H54 (cell line): ENCODE results near the gene UBXN2A.
A peak's percentile ranks its signal among the peaks of the same experiment; 100 is the strongest.
"Not testable (repeated sequence)": the region's sequence is repeated elsewhere in the genome, so short reads cannot be mapped to it uniquely, and the experiment has no call there.

Experiments used
- DNase-seq: peaks from one replicate; pipeline ENCODE4 v3.0.0; 2011; ENCODE audit warnings: low spot score, mixed read lengths; ENCODE audit not compliant: insufficient read length
- FAIRE-seq: peaks from 3 replicates; lab custom pipeline; 2011; peaks lifted over from hg19 to GRCh38; lab: Jason Lieb, UNC
- POLR2A ChIP-seq: IDR thresholded peaks from 2 replicates; pipeline ENCODE4 v1.6.1; 2011; ENCODE audit warnings: low read depth, mild to moderate bottlenecking, low read length

Gene UBXN2A

GRCh38 chr2:23924589-23925359 is 15.5 kb upstream of the UBXN2A start:
- DNase-seq: no peak
- no peak for TF ChIP-seq POLR2A
- FAIRE-seq: no peak

- DNase-seq (peak; percentile 40), FAIRE-seq (peak; percentile 91)
These were observed 14.5 kb upstream of the UBXN2A start for GRCh38 chr2:23925702-23926289.

GRCh38 chr2:23926290-23926749 is 13.9 kb upstream of the UBXN2A start:
- no peak for TF ChIP-seq POLR2A
- DNase-seq: no peak
- no peak for FAIRE-seq

More at GRCh38 chr2:23925702-23926289, 14.5 kb upstream of the UBXN2A start:
- TF ChIP-seq POLR2A: 0 out of 2 replicates have a peak, but pooled peaks have one; percentile 18

GRCh38 chr2:23926750-23927571 is 13.3 kb upstream of the UBXN2A start, which contains the start of gene ATAD2B:
Gene ATAD2B, minus strand, starts transcription at chr2:23927123. Its CDS starts 353 bp downstream, at chr2:23926770.
- DNase-seq: peak; percentile 90
- TF ChIP-seq POLR2A: peak; percentile 73
- FAIRE-seq: peak; percentile 72

GRCh38 chr2:23934259-23934658 is 6.0 kb upstream of the UBXN2A start:
- TF ChIP-seq POLR2A: no peak
- DNase-seq (no peak), FAIRE-seq (no peak)

- FAIRE-seq (no peak), DNase-seq (peak; percentile 46)
- TF ChIP-seq POLR2A: no peak
These were observed 706 bp downstream of the UBXN2A start for GRCh38 chr2:23940718-23941620.

GRCh38 chr2:23941644-23942043 is 1.4 kb downstream of the UBXN2A start:
- DNase-seq (no peak), FAIRE-seq (no peak)
- TF ChIP-seq POLR2A: no peak

GRCh38 chr2:23943666-23944065 is 3.4 kb downstream of the UBXN2A start:
- no peak for TF ChIP-seq POLR2A

GRCh38 chr2:23944527-23944926 is 4.3 kb downstream of the UBXN2A start:
- DNase-seq (no peak), FAIRE-seq (peak; percentile 62)
- no peak for TF ChIP-seq POLR2A

More at GRCh38 chr2:23943666-23944065, 3.4 kb downstream of the UBXN2A start:
- FAIRE-seq (no peak), DNase-seq (no peak)

GRCh38 chr2:23944976-23945375 is 4.7 kb downstream of the UBXN2A start:
- no peak for DNase-seq
- TF ChIP-seq POLR2A: no peak
- no peak for FAIRE-seq

GRCh38 chr2:23947350-23947749 is 7.1 kb downstream of the UBXN2A start:
- no peak for FAIRE-seq
- TF ChIP-seq POLR2A: no peak
- no peak for DNase-seq

GRCh38 chr2:23952558-23952957 is 12.3 kb downstream of the UBXN2A start:
- not testable (repeated sequence) for DNase-seq, FAIRE-seq

- no peak for TF ChIP-seq POLR2A
- DNase-seq (no peak), FAIRE-seq (no peak)
These were observed 13.4 kb downstream of the UBXN2A start for GRCh38 chr2:23953625-23954024.
